Measurements from ENCODE around the gene PPP6R3.

DNA sequence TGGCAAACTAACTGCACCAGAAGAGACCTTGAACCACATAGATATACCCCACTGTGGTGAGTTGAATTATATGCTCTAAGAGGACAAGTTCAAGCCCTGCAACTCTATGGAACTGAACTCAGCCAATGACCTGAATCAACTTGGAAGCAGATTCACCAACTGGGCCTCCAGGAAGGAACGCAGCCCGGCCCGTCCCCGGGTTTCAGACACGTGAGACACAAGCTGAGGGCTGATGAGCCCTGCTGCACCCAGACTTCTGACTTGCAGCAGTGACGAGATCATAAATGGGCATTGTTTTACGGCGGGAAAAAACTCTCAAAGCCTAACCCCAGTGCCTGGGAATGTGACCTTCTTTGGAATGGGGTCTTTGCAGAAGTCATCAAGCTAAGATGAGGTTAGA, 195.3 kb downstream of the PPP6R3 start:
- TF ChIP-seq, protein P1, sequence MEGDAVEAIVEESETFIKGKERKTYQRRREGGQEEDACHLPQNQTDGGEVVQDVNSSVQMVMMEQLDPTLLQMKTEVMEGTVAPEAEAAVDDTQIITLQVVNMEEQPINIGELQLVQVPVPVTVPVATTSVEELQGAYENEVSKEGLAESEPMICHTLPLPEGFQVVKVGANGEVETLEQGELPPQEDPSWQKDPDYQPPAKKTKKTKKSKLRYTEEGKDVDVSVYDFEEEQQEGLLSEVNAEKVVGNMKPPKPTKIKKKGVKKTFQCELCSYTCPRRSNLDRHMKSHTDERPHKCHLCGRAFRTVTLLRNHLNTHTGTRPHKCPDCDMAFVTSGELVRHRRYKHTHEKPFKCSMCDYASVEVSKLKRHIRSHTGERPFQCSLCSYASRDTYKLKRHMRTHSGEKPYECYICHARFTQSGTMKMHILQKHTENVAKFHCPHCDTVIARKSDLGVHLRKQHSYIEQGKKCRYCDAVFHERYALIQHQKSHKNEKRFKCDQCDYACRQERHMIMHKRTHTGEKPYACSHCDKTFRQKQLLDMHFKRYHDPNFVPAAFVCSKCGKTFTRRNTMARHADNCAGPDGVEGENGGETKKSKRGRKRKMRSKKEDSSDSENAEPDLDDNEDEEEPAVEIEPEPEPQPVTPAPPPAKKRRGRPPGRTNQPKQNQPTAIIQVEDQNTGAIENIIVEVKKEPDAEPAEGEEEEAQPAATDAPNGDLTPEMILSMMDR (IDR thresholded peaks at IDR 0.05), result no peak
- no peak for TF ChIP-seq POLR2A (IDR thresholded peaks at IDR 0.05)

Measured in heart left ventricle (tissue), 13 donors.